ENCODE data around the gene NSUN5. TPM values are rescaled to one million over a fixed set of nuclear protein-coding genes. Genes with fewer than 3 reads are reported as not detected.
"Not testable (repeated sequence)": the region's sequence is repeated elsewhere in the genome, so short reads cannot be mapped to it uniquely, and the experiment has no call there.

The NSUN5 gene
- total and polyA plus RNA-seq, 12 donors, result 5.6 to 32.4 (median 20.9) TPM

GRCh38 chr7:73308074-73308664 lies 457 bp downstream of the NSUN5 start:
- H3K27ac ChIP-seq, result peak overlapping the region in 3 of 5 donors; percentile 24 to 64 (median 47)
- H3K27me3 ChIP-seq, result no peaks in the 10 kb centered on the region
- TF ChIP-seq CTCF (IDR thresholded peaks at IDR 0.05) (no peak), POLR2A (IDR thresholded peaks at IDR 0.05) (no peak)
- WGBS, 4 donors, result 14 to 30% (median 22%) methylated on average over 22 to 43 of the region's 43 CpGs
- peak in 2 of 7 donors; percentile 6 to 52 for DNase-seq
- peak overlapping the region; percentile 22 to 81 (median 59) for H3K4me3 ChIP-seq
- no peaks in the 10 kb centered on the region for H3K9me3 ChIP-seq (replicated peaks in 1 of 3)
- H3K36me3 ChIP-seq (replicated peaks in 1 of 2), result peaks cover 0 to 16% of the 10 kb centered on the region in 2 donors
- H3K4me1 ChIP-seq (replicated peaks in 1 of 2), result peaks cover 0 to 11% of the 10 kb centered on the region in 2 donors
- intact Hi-C loops (cut with DNase I), result no loop called here

DNA sequence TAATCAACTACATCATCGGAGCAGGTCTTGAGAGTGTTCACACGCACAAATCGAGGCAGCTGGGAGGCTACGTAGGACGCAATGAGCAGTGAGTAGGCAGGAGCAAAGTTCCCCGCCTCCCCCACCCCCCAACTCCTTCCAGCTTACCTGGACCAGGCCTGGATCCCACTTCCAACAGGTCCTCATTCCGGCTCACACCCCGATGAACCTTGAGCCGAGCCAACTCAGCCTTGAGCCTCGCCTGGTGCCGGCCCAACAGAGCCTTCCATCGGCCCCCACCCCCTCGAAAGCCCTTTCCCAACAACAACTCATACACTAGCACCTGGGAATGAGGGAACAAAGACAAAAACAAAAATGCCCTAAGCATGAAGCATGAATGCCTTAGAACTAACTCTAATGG lies 1.2 kb downstream of the NSUN5 start:
- Histone ChIP-seq H3K27me3 (no peaks in the 10 kb centered on the region), H3K9me3 (replicated peaks in 1 of 3) (no peaks in the 10 kb centered on the region), H3K4me3 (peak overlapping the region in 1 of 4 donors; percentile 70), H3K4me1 (replicated peaks in 1 of 2) (peaks cover 0 to 11% of the 10 kb centered on the region in 2 donors), H3K36me3 (replicated peaks in 1 of 2) (peaks cover 0 to 20% of the 10 kb centered on the region in 2 donors), H3K27ac (no peak overlapping the region)
- intact Hi-C loops (cut with DNase I), result no loop called here
- 93 to 100% (median 95%) methylated on average over 4 to 13 of the region's 13 CpGs for WGBS, 4 donors
- TF ChIP-seq POLR2A (IDR thresholded peaks at IDR 0.05) (no peak), CTCF (IDR thresholded peaks at IDR 0.05) (no peak)
- DNase-seq, result no peak

GRCh38 chr7:73304612-73305387 lies 3.8 kb downstream of the NSUN5 start:
- Histone ChIP-seq H3K4me1 (replicated peaks in 1 of 2) (peaks cover 0 to 11% of the 10 kb centered on the region in 2 donors), H3K36me3 (replicated peaks in 1 of 2) (peaks cover 0 to 20% of the 10 kb centered on the region in 2 donors)
- 85 to 99% (median 88%) methylated on average over 9 to 12 of the region's 15 CpGs for WGBS, 4 donors
- H3K9me3 ChIP-seq (replicated peaks in 1 of 3); H3K27me3 ChIP-seq; H3K4me3 ChIP-seq; intact Hi-C loops (cut with DNase I); DNase-seq; H3K27ac ChIP-seq: not testable (repeated sequence)

DNA sequence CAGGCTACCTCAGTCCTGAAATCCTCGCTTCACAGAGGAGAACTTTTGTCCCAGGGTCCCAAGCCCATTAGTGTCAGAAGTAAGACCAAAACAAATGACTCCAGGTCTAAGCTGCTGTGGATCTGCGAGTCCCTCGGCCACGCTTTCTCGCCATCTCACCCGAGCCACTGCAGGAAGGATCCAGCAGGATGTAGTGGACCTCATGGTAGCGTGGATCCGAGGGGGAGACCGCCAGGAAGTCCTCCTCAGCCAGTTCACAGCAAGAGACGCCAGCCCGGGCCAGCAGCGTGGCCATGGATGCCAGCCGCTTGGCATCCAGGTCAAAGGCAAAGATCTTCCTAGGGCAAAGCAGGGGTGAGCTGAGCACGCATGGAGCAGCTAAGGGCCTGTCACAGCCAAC lies 4.6 kb downstream of the NSUN5 start:
- no peaks in the 10 kb centered on the region for H3K9me3 ChIP-seq (replicated peaks in 1 of 3)
- TF ChIP-seq POLR2A (IDR thresholded peaks at IDR 0.05), result no peak
- no peak for TF ChIP-seq CTCF (IDR thresholded peaks at IDR 0.05)
- 83 to 93% (median 89%) methylated on average over 1 to 14 of the region's 14 CpGs for WGBS, 4 donors

More for the DNA sequence above, 4.6 kb downstream of the NSUN5 start:
- no peak overlapping the region for H3K4me3 ChIP-seq
- no peaks in the 10 kb centered on the region for H3K27me3 ChIP-seq
- peaks cover 0 to 9% of the 10 kb centered on the region in 2 donors for H3K4me1 ChIP-seq (replicated peaks in 1 of 2)
- no peak overlapping the region for H3K27ac ChIP-seq
- intact Hi-C loops (cut with DNase I), result no loop called here
- H3K36me3 ChIP-seq (replicated peaks in 1 of 2), result peaks cover 0 to 20% of the 10 kb centered on the region in 2 donors
- no peak for DNase-seq
